K562 (cell line): ENCODE data around the gene GPR180. TPM values are rescaled to one million over a fixed set of nuclear protein-coding genes. Genes with fewer than 3 reads are reported as not detected.

Experiments
- CREB3L1 ChIP-seq: fragments of 450-650 bp; IDR thresholded peaks from 2 replicates; pipeline ENCODE4 v1.6.1; 2014; ENCODE audit warnings: low read depth, mild to moderate bottlenecking, moderate library complexity, borderline replicate concordance
- DDX20 ChIP-seq: fragments of 450-650 bp; IDR thresholded peaks from 2 replicates; pipeline ENCODE4 v1.6.1; 2016; ENCODE audit warnings: missing genetic modification characterization, low read depth, mild to moderate bottlenecking, missing compliant biosample characterization, moderate library complexity
- E2F8 ChIP-seq: fragments of 450-650 bp; IDR thresholded peaks from 2 replicates; pipeline ENCODE4 v1.7.1; 2018; ENCODE audit warnings: mild to moderate bottlenecking, low read depth; ENCODE audit not compliant: partially characterized antibody
- ELF1 ChIP-seq: fragments of 200-800 bp; sonication (Bioruptor generic); IDR thresholded peaks from 2 replicates; pipeline ENCODE4 v1.6.1; 2016; ENCODE audit warnings: missing genetic modification characterization, missing compliant biosample characterization
- GATAD2B ChIP-seq: fragments of 450-650 bp; IDR thresholded peaks from 2 replicates; pipeline ENCODE4 v1.6.1; 2017; ENCODE audit warnings: mild to moderate bottlenecking, borderline replicate concordance
- HOMEZ ChIP-seq: fragments of 250-450 bp; sonication (Bioruptor Pico); IDR thresholded peaks from 2 replicates; pipeline ENCODE4 v1.4.0; 2020; ENCODE audit warnings: mild to moderate bottlenecking, moderate library complexity
- KDM5B ChIP-seq: fragments of 200-600 bp; sonication (generic); IDR thresholded peaks from 2 replicates; pipeline ENCODE4 v1.6.1; 2012; ENCODE audit warnings: low read depth, mild to moderate bottlenecking, moderate library complexity, low read length, control low read depth, inconsistent platforms; ENCODE audit not compliant: insufficient replicate concordance
- POLR2A ChIP-seq: fragments of 450-650 bp; conservative IDR thresholded peaks from 2 replicates; pipeline ENCODE4 v1.6.1; 2016
- RCOR1 ChIP-seq, 2 experiments: IDR thresholded peaks; 2 replicates each; pipeline ENCODE4 v1.6.1; 2012; ENCODE audit warnings: low read depth in 2 of 2, low read length in 2 of 2, borderline replicate concordance in 1 of 2, improper control_type of control experiment in 1 of 2
- SP2 ChIP-seq: IDR thresholded peaks from 2 replicates; pipeline ENCODE4 v1.6.1; 2011; ENCODE audit warnings: mild to moderate bottlenecking, low read depth, low read length, moderate library complexity; ENCODE audit not compliant: poor library complexity, severe bottlenecking; ENCODE audit errors: extremely low read depth
- TAF7 ChIP-seq: fragments of 450-650 bp; IDR thresholded peaks from 2 replicates; pipeline ENCODE4 v1.6.1; 2016; ENCODE audit warnings: missing genetic modification characterization, missing compliant biosample characterization
- TAF9B ChIP-seq: fragments of 450-650 bp; IDR thresholded peaks from 2 replicates; pipeline ENCODE4 v1.6.1; 2018; ENCODE audit warnings: mild to moderate bottlenecking; ENCODE audit not compliant: partially characterized antibody
- ZBTB7A ChIP-seq: IDR thresholded peaks from 2 replicates; pipeline ENCODE4 v1.6.1; 2011; ENCODE audit warnings: low read depth, mild to moderate bottlenecking, low read length, moderate library complexity, borderline replicate concordance; ENCODE audit not compliant: control insufficient read depth
- ZNF174 ChIP-seq: fragments of 250-450 bp; sonication (Bioruptor Pico); IDR thresholded peaks from 2 replicates; pipeline ENCODE4 v1.4.0; 2020; ENCODE audit warnings: mild to moderate bottlenecking
- ZNF512 ChIP-seq: IDR thresholded peaks from 2 replicates; pipeline ENCODE4 v1.6.1; 2016; ENCODE audit warnings: missing genetic modification characterization, missing compliant biosample characterization
- ZNF740 ChIP-seq, 3 experiments: fragments of 200-800 bp in 1 of 3; sonication (Bioruptor generic) in 1 of 3; sonication (generic) in 1 of 3; formaldehyde crosslinking in 1 of 3; IDR thresholded peaks; 2 replicates each; pipeline versions ENCODE4 v1.6.1 to v1.8.0; 2016 to 2022; ENCODE audit warnings: mild to moderate bottlenecking in 2 of 3, missing compliant biosample characterization in 2 of 3, missing genetic modification characterization in 2 of 3, missing genetic modification reagents in 1 of 3
- polyA plus RNA-seq, 8 experiments: library from polyadenylated mRNA; depleted of rRNA in 4 of 8; stranded (reverse) in 5 of 8; unstranded in 3 of 8; fragments of >200 nt; fragmentation: Nextera tagmentation in 2 of 8; fragmentation: Illumina TruSeq in 1 of 8; extraction: Ambion mirVana in 2 of 8; extraction: Trizol in 1 of 8; gene quantifications; 2 replicates each; pipeline versions ENCODE4 v1.2.1 to v1.2.3, GENCODE V29; 2011 to 2014; ENCODE audit warnings: inconsistent platforms in 1 of 8, missing spikeins in 1 of 8
- total RNA-seq, 7 experiments: library from RNA; depleted of rRNA in 6 of 7; stranded (reverse); fragments of >200 nt in 6 of 7; fragmentation: Illumina TruSeq in 2 of 7; extraction: Trizol in 2 of 7; gene quantifications; 2 replicates each; pipeline versions ENCODE4 v1.2.1 to v1.2.3, GENCODE V29; 2011 to 2021; ENCODE audit warnings: low replicate concordance in 1 of 7

Gene GPR180
- total and polyA plus RNA-seq, 9 of the 15 experiments (the other 6 are each of a cell fraction or from before 2014, with no cell fraction given): 0.77 to 4.1 (median 1.8) TPM

GRCh38 chr13:94595950-94596574, 5.6 kb upstream of the GPR180 start, which contains the start of gene TGDS (continued):
- no peak for TF ChIP-seq DDX20
- 0 out of 2 replicates have a peak, but pooled peaks have one; percentile 50 for TF ChIP-seq TAF7
- no peak for TF ChIP-seq GATAD2B
- TF ChIP-seq E2F8: peak; percentile 53
- no peak for TF ChIP-seq HOMEZ (CRISPR knock-in tag)
- TF ChIP-seq POLR2A: peak; percentile 95
- no peak for TF ChIP-seq ZNF174
- no peak for TF ChIP-seq SP2
- no peak for TF ChIP-seq ZNF512 (tag)
- TF ChIP-seq ZNF740 (CRISPR knock-in tag; IDR thresholded peaks at IDR 0.05): no peak
- TF ChIP-seq ZNF740 (tag; IDR thresholded peaks at IDR 0.05): no peak
- TF ChIP-seq RCOR1 (IDR thresholded peaks at IDR 0.05; ENCODE audit: borderline replicate concordance in 1 of 2, low read depth in 2 of 2, low read length in 2 of 2): 0 out of 4 replicates have a peak, but pooled peaks of 1 of the 2 experiments have one; percentile 16
- peak; percentile 57; the same call in 1 of the 2 replicates for TF ChIP-seq ELF1 (tag)
- TF ChIP-seq KDM5B: peak; percentile 93
- TF ChIP-seq TAF9B: peak; percentile 90
- TF ChIP-seq CREB3L1: peak; percentile 85
- TF ChIP-seq ZBTB7A: peak; percentile 60; the same call in 1 of the 2 replicates
